ENCODE results near the gene IQCN. TPM values are rescaled to one million over a fixed set of nuclear protein-coding genes. Genes with fewer than 3 reads are reported as not detected.

Gene IQCN
- total RNA-seq, 1 donor: 36.1 TPM

DNA sequence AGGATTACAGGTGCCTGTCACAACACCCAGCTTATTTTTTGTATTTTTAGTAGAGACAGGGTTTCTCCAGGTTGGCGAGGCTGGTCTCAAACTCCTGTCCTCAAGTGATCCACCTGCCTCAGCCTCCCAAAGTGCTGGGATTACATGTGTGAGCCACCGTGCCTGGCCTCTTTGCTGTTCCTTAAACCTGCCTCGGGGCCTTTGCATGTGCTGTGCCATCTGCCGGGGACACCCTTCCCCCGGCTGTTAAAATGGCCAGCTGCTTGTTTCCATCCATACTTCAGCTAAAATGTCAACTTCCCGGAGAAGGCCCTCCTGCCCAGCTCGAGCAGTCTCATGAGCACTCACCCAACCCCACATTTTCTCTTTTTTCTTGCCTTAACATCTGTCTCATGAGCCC, 29.0 kb downstream of the IQCN start:
- DNase-seq (ENCODE audit: low read depth in 2 of 3, low spot score in 2 of 3): no peak

DNA sequence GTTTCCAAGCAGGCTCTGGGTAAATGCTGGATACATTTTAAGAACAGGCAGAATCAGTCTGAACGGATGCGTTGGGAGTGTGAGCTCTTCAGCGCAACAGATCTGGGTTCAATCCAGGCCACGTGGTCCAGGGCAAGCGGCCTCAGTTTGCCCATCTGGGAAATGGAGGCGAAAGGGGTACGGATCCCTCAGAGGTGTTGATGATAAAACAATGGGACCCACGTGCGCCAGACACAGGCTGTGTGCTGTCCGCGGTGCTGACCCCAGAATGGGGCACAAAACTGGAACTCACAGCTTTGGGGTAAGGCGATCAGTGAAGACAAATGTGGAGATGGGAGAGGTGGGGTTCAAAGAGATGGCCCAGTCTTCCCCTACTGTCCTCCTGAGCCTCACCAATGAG, 34.9 kb downstream of the IQCN start:
- peak in 1 of 3 donors; percentile 21 for DNase-seq (ENCODE audit: low read depth in 2 of 3, low spot score in 2 of 3)

DNA sequence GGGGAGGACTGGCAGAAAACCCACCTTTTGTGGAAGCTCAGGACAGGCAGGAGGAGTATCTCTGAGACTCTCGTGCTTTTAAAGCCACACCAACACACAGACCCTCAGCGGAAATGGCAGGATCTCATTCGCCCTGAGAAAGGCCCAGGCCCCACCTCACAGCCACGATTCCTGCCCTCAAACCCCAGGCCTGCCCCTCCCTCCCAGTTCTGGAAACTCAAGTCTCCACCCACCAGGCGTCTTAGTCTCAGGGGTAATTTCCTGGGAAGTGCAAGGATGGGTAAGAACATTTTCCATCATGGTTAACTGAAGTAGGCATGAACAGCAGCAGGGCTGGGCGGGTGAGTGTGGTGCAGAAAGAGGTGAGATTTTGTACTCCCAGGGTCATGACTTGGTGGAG, 40.1 kb downstream of the IQCN start:
- DNase-seq (ENCODE audit: low read depth in 2 of 3, low spot score in 2 of 3): no peak

DNA sequence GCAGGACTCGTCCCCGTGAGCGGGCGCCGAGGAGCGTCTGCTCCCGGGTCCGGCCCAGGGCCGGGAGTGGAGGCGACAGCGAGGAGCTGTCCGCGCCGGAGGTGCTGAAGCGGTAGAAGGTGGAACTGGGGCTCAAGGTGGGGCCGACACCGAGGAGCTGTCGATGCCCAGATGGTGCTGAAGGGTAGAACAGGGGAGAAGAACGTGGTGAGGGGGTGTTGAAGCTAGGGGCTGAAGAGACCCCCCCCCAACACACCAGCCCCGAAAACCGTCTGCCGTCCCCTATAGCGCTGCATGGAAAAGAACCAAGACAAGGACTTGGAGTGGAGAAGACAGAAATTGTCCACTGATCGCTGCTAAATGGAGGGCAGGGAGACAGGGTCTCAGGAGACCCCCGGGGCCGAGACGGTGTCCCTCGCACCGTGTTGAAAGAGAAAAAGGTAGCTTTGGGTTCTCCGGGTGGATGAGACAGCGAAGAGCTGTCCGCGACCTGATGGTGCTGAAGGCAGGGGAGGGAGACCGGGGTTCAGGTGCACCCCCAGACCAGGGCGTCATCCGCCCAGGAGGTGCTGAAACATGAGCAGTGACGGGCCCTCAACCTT, 40.9 kb downstream of the IQCN start:
- peak in 2 of 3 donors; percentile 73 to 75 for DNase-seq (ENCODE audit: low read depth in 2 of 3, low spot score in 2 of 3)

DNA sequence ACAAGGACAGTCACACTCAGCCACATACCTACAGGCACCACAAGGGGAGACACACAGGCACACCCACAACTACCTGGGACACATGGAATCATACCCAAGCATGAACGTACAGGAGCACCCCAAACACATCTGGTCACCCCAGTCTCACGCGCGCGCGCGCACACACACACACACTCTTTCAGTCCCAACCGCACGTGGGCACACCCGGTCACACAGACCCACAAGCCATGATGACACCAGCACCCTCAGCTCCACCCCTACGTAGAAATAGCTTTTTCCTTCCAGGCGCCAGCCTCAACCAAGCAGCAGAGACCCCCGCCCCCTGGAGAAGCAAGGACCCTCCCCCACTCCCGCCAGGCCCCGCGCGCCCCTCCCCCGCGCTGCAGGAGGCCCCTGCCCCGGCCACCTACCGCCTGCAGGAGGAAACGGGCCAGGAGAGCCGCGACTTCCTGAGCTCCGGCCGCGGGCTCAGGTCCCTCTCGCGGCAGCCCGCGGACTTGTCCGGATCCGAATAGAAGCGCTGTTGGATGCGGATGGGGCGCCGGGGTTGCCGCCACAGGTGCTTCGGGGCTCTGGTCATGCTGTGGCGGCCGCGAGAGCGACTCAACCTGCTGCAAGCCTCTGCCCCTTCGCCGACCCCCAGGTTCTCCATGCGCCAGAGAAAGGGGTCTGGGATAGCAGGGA, 41.6 kb downstream of the IQCN start:
- DNase-seq (ENCODE audit: low read depth in 2 of 3, low spot score in 2 of 3): no peak

DNA sequence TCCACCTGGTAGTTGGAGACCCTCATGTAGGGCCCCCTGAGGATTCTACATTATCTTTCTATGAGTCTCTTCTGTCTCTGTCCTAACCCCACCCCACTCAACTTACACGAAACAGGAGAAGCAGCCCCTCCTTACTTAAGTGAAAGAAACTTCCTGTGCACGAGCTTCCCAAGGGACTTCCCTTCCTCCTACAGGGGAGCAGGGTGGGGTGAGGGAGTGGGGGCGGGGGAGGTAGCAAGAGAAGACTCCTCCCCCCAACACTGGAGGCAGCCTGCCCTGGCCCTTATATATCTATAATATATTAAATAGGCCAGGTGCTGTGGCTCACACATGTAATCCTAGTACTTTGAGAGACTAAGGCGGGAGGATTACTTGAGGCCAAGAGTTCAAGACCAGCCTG, 42.5 kb downstream of the IQCN start:
- DNase-seq (ENCODE audit: low read depth in 2 of 3, low spot score in 2 of 3): no peak

DNA sequence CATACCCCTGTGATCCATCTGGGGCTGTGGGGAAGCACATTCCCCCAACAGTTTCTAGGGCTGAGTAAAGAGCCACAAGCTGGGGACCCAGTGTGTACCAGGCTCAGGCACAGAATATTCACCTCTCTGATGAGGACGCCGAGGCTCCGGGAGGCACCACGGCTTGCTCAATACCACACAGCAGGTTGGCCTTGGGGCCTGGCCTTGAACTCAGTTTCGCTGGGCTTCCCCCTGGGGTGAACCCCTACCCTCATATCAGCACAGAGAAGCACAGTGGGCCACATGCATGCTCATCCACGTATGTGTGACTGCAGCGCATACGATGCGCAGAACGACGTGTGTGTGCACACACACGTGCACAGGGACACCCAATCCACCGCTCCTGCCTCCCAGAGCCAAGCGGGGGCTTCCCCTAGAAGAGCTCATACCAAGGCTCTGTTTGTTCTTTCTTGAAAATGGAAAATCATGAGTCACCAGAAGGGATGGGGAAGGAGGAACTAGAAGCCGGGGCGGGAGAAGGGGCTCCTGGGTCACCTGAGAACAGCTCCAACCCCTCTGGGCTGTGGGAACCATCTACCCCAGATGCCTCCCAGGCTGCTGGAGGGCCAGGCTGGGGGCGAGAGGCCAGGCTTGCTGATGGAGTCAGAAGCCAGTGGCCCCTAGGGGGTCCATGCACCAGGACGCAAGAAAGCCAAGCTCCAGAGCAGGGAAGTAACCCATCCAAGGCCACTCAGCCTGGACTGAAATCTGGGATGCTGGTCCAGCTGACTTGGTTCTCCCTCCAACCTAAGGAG, 43.1 kb downstream of the IQCN start:
- peak in 1 of 3 donors; percentile 40 for DNase-seq (ENCODE audit: low read depth in 2 of 3, low spot score in 2 of 3)

DNA sequence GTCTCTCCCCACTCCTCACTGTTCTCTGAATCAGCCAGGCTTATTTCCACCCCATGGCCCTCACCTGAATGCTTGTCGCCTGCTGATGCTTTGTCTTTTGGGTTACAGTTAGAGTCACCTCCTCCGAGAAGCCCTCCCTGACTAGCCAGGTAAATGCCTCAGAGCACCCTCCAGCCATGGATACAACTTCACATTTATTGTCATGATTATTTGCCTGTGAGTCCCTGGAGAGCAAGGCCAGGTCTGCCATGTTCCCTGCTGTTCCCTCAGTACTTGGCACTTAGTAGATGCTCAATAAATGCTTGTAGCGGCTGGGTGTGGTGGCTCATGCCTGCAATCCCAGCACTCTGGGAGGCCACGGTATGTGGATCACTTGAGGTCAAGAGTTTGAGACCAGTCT, 44.3 kb downstream of the IQCN start:
- DNase-seq (ENCODE audit: low read depth in 2 of 3, low spot score in 2 of 3): no peak

DNA sequence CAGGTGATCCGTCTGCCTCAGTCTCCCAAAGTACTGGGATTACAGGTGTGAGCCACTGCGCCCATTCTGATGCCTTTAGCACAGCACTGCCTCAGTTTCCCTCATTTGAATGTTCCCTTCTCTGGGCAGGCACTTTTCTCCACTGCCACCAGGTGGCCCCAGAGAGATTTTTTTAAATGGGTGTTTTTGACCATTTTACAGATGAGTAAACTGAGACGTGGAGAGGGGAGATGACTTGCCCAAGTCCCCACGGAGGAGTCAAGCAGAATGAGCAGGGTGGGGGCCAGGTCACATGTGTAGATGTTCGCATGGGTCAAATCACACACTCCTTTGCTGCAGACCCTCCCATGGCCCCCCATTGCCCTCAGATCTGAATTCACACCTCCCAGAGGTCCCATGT, 44.8 kb downstream of the IQCN start:
- DNase-seq (ENCODE audit: low read depth in 2 of 3, low spot score in 2 of 3): no peak

DNA sequence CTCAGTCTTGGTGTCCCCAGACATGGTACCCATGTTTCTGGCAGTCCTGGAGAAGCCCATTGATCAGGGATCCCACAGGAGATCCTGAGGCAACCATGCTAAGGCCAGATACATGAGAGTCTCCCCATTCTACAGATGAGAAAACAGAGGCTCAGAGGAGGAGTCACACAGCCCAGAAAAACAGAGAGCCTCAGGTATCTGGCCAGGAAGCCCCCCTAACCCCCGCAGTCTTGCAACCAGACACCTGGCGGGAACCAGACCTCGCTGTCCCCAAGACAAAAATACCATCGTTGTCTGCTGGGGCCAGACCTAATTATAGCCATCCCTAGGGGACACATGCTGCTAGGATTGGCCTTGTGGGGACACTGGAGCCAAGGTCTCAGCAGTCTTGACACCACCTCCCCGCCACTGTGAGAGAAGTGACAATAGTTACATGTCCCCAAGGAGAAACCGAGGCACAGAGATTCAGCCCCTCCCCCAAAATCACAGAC, 46.4 kb downstream of the IQCN start:
- no peak for DNase-seq (ENCODE audit: low read depth in 2 of 3, low spot score in 2 of 3)

DNA sequence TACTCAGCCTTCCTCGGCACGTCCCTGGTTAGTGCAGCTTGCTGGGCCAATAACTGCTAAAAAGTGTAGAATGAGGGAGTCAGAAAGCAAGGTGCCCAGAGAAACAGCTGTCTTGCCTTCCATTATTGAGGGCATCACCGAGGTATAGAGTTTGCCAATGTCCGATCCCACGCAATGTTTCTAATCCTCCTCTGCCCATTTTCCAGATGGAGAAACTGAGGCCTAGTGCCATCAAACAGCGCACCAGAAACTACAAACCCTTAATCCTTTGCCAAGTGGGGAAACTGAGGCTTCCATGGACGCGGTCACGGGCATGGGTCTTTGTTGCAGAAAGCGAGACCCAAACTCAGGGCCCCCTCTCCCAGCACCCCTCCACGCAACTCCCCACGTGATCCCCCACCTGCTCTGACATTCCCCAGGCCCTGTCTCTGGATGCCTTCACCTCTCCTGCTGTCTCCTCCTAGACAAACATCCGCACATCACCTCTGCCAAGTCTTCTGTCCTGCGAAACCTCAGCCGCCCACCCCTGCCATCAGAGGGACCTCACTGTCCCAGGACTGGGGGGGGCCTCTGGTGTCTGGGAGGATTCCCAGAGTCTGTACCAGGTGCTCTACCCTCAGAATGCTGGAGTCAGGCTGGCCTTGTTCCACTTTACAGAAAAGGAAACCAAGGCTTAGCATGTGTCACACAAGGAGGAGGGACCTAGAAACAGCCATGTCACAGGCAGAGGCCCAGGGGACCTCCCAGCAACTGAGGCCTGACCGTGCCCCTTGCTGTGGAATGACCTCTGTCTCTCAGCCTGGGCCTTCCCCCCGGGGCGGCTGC, 47.1 kb downstream of the IQCN start:
- DNase-seq (ENCODE audit: low read depth in 2 of 3, low spot score in 2 of 3): no peak

DNA sequence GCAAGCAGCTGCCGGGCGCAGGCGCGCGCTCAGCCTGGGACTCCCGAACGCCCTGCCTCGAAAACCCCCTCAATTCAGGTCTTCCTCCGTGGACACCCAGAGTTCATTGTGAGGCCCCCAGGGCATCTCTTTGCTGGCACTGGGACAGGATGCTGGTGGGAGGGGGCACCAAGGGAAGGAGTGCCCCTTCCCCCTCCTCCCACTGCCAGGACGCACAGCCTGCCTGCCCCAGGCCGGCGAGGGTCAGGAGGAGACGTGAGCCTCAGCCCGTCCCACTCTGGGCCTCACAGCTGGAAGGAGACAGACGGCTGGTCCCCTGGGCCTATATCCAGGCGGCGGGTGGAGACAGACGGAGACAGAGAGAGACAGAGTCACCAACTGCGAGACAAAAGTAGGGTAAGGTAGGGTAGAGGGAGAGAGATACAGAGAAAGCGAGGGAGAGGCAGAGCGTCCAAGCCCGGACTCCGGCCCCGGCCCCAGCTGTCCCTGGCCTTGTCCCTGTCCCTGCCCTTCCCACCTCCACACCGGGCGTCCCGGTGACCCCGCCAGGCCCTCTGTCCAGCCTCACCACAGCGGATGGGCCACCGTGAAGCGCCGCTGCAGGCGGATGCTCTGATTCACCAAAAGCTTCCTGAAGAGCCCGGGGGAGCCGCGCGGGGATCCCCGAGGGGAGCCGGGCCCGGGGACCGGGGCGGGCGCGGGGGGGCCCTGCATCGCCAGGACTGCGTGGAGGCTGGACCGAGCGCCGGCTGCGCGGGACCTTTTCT, 48.4 kb downstream of the IQCN start, which contains the start of gene PDE4C:
TSS of gene PDE4C (minus strand) at position 737 of the 767 bp plus-strand sequence. CDS start at position 714, 23 bp downstream.
- DNase-seq (ENCODE audit: low read depth in 2 of 3, low spot score in 2 of 3): peak in 1 of 3 donors; percentile 59

DNA sequence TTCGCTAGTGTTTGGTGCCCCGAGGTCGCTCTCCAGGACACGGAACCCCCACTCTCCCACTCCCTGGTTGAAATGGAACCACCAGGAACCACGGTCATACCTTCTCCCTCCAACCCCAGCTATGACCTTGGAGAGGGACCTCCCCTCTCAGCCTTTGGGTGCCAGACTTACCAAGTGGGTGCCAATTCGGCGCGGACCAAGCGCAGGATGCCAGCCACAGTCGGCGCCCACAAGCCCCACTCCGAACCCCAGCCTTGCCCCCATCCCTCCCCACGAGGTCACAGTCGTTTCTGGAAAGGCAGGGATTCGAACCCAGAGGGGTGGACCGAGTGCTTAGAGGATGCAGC, 48.9 kb downstream of the IQCN start:
- no peak for DNase-seq (ENCODE audit: low read depth in 2 of 3, low spot score in 2 of 3)

DNA sequence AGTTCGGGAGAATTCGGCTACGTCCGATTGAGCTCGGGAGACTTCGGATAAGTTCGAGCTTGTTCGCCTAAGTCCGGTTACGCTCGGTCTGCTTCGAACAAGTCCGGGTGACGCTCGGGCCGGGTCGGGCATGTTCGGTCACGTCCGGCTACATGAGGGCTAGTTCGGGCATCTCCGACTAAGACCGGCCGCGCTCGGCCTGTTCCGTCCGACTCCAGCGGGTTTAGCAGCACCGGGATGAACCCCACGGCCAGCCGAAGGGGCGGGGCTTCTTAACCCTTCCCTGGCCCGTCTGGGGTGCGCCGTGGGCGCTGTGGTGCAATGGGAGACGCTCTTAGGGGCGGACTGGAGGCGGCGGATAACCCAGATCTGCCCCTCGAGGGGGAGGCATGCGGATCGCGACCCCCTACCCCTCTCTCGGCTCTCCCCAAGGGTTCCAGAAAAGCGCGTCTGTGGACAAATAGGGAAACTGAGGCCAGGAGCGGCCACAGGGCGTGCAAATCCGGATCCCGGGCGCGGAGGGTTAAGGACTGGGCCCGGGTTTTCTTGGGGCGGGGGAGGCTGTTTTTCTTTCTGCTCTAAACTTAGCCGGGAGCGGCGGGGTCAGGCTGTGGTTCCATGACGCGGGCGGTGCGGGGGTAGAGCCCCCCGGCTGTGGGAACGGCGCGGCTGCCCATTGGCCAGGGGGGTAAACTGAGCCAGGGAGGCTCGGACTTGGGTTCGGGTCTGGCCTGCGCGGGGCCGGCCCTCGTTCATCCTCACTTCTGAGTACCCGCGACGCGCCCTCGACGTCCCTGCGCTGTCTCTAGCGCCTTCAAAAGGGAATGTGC, 49.5 kb downstream of the IQCN start:
- peak; percentile 65 to 93 (median 91) for DNase-seq (ENCODE audit: low read depth in 2 of 3, low spot score in 2 of 3)

DNA sequence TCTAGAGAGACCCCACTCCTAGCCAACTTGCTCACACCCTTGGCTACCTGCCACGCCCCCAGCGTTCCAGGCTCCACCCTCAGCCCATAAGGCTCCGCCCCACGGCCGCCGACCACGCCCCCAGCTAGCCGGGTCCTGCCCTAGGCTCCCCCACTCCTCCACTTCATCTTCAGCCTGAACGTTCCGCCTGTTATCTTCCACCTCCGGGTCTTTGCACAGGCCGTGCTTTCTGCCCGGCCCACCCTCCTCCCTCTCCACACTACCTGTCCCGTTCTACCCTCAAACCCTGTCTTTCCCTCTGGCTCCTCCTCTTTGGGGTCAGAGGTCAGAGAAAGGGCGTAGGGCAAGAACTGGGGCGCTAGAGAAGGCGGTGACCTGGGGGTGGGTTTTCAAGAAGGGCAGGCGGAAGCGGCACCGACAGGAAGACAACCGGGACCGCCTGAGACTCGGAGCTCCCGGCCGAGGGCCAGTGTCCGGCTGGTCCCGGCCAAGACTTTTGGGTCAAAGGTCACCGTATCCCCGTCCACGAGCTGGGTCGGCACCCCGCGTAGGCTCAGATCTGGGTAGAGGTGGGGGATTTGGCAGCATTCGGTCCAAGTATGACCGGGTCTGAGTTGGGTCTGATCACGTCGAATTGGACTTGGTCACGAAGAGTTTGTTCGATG, 50.3 kb downstream of the IQCN start:
- peak in 1 of 3 donors; percentile 31 for DNase-seq (ENCODE audit: low read depth in 2 of 3, low spot score in 2 of 3)

DNA sequence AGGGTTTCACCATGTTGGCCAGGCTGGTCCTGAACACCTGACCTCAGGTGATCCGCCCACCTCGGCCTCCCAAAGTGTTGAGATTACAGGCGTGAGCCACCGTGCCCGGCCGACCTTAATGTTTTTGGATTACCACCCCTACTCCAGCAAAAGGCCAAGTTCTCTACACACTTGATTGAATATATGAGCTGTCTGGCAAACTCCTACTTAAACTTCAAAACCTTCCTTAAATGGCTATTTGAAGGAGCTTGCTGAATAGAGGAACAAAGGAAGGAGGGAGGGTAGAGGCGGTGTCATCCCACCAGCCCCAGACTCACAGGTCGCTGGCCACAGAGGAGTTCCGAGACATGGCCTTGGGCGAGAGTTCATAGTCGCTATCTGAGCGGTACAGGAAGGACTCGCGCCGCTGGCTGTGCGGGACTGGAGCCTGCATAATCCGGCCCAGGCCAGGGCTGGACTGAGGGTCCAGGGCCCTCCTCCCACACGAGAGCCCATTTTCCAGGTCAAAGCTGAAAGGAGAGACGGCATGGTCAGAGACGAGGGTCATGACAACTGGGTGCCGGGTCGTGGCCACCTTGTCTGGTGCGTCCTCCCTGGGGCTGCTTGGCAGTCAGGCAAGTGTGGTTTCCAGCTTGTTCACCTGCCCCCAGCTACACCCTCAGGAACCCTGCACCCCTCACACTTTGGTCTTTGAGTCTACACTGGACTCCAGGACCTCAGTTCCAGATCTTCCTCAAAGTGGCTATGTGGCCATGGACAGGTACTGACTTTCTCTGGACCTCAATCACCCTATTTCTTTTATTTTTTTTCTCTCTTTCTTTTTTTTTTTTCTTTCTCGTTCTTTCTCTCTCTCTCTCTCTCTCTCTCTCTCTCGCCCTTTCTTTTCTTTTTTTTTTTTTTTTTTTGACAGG, 52.2 kb downstream of the IQCN start:
- no peak for DNase-seq (ENCODE audit: low read depth in 2 of 3, low spot score in 2 of 3)

DNA sequence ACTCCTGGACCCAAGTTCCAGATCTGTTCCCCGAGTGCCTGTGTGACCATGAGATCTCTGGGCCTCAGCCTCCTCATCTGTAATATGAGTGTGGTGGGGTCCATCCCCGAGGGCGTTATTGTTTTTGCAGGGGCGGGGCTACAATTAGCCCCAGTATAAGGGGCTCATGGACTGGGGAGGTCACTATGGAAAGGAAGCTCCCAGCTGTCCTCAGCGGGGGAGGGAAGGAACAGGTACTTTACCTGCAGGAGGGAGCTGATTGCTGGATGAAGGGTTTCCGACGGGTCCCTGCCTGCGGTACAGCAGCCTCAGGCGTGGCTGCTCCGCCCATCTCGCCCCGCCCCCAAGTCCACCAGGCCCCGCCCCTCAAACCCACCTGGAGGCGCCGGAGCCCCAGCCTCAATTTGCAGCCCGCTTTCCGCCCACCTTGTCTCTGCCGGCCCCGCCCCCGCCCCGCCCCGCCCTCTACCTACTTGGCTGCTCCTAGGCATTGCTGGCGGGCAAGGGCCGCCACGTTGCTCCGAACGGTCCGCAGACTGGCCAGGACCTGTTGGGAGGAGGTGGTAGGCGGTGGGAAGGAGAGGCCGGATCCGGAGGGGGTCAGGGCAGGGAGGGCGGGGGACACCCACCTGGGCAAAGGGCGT, 53.5 kb downstream of the IQCN start:
- no peak for DNase-seq (ENCODE audit: low read depth in 2 of 3, low spot score in 2 of 3)
